ENCODE measurements around the gene PEX7.
"Not testable (repeated sequence)": the region's sequence is repeated elsewhere in the genome, so short reads cannot be mapped to it uniquely, and the experiment has no call there.

The PEX7 gene

DNA sequence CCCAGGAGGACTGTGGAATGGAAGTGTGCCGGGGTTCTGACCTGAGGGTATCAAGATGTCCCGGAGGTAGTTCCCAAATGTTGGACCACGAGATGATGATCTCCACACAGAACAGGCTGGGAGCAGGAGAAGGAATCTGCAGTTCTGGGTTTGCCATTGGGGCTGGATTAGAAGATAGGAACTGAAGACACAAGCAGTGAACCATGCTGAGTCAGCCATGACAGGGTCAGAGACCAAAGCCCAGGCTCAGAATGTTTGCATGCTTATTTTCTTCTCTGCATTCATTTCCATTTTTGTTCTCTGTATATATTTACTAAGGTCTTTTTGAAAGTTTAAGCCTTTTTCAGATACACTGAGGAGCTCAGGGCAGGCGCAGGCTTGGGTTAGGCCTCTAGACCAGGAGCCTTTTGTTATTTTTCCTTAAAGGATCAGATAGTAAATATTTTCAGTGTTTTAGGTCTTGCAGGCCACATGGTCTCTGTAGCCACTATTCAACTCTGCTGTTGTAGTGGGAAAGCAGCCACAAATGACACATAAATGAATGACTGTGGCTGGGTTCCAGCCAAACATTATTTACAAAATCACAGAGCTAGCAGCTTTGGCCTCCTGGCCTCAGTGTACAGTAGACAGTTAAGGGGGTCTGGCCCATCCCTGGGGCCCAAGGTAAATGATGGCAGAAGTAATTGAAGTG, 128.2 kb downstream of the PEX7 start:
- no peak for DNase-seq (ENCODE audit: low read depth)

DNA sequence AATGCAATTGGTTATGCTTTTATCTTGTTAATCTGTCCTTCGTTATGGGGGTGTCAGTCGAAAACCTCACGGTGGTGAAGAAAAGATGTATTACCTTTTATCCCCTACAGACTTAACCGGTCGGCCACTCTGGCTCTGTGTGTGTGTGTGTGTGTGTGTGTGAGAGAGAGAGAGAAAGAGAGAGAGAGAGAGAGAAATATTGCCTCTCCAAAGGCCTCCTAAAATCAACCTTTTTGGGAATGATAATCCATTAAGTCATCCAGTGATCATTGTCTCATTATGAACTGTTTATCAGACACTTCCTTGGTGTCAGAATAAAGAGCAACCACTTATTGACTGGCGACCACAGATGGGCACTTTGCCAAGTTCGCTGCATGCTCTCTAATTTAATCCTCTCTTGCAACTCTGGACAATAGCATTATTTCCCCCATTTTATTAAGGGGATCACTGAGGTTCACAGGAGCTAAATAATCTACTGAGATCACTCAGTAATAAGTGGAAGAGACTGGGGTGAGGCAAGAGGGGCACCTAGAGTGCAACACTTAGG, 130.4 kb downstream of the PEX7 start:
- DNase-seq (ENCODE audit: low read depth), result no peak

DNA sequence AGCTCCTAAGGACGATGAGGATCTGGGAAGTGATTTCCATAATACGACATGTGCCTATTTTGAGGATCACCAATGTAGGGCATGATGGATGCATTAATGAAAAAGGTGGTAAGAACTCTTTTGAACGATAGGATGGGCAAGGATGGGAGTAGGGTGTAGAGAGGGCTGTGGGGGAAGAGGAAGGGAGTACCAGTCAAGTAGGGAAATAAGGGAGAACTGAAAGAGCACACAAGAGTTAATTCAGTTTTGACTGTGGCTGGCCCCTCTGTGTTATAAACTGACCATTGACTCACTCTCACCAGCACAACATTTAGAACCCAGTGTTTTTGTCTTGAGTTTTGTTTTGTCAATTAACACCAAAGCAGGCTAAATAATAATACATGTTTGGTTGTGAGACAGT, 132.7 kb downstream of the PEX7 start:
- no peak for DNase-seq (ENCODE audit: low read depth)

DNA sequence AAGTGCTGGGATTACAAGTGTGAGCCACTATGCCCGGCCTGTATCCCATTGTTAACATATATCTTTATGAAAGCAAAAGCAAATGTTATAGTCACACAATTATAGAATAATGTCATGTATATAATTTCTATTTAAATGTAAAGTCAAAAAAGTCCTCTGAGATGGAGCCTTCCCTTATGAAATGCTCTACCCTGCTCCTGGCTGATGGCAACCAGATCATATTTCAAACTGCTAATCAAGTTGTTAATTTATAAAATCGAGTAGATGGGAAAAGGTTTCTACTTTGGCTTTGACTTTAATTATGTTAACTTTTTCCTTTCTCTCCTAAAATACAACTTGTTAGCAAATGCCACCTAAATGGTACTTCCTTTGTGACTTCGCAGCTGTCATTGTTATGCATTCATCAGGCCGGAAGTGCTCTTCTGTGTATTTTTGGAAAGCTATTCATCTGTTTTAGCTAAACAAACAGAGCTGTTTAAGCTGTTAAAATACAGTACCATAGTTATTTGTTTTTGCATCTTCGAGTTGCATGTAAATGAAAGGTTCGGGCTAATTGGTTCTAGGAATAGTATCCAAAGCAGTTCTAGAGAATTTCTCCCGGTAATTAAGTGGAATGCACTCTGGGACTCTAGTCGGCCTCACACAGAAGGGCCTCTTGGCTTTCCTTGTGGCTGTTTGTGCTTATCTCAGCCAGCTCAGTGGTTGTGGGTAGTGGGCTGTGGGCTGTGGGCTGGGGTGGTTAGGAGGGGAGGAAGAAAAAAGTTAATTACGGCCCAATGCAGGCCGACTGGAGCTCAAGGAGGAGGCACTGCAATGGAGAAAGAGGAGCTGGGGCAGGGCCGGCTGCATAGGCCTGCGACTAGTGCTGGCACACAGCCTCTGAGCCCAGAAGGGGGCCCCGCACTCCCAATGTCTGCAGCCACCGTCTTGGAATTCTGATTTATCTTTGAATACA, 134.5 kb downstream of the PEX7 start:
- no peak for DNase-seq (ENCODE audit: low read depth)

DNA sequence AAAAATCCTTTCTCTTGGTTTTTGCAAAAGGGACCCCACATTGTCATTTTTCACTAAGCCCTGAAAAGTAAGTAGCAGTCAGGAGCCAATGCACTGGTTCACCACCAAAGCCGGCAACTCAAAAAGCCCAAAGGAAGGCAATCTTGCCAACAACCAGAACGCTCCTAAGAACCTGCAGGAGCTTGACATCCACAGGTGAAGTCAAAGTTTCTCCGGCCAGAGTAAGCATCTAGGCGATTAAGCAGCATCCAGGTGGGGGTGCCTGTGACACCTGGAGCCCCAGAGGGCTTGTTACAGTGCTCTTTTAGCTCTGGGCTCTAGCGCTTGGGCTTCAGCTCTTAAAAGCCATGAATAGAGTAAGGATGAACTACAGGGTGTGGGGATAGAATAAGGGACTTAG, 135.8 kb downstream of the PEX7 start:
- DNase-seq (ENCODE audit: low read depth), result no peak

DNA sequence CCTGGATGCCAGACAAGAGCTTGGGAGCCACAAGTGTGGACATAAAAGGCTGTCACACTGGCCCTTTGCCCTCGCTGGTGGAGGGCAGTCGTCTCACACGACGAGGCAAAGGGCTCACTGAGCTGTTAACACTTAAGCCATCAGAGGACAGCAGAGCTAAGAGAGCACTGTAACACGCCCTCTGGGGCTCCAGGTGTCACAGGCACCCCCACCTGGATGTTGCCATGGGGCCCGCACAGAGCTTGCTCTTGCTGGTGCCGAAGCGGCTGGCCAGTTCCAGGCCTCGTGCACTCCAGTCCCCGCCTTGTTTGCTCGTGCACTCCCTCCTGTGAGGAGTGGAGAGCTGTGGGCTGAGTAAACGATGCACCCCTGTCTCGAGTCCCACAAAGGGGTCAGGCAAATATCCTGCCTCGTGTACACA, 137.1 kb downstream of the PEX7 start:
- DNase-seq (ENCODE audit: low read depth), result no peak

DNA sequence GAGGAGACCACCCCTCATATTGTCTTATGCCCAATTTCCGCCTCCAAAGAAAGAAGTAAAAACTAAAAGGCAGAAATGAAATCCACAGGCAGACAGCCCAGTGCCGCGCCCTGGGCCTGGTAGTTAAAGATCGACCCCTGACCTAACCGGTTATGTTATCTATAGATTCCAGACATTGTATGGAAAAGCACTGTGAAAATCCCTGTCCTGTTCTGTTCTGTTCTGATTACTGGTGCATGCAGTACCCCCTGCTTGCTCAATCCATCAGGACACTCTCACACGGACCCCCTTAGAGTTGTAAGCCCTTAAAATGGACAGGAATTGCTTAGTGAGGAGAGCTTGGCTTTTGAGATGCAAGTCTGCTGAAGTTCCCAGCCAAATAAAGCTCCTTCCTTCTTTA, 137.5 kb downstream of the PEX7 start:
- not testable (repeated sequence) for DNase-seq (ENCODE audit: low read depth)

DNA sequence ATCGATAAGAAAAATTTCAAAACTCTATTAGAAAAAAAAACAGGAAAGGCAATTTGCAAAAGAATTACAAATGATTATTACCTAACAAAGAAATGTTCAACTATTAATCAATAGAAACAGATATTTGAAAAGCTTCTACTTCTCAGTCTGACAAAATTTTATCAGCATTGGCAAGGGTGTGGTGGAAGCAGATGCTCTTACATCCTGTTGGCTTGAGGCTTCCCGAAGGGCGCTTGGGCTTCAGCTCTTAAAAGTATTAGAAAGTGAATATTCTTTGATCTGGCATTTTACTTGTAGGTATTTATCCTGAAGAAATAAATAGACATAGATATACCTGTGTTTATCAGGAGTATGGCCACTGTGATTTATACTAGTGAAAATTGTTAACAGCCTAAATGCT, 138.4 kb downstream of the PEX7 start:
- no peak for DNase-seq (ENCODE audit: low read depth)

DNA sequence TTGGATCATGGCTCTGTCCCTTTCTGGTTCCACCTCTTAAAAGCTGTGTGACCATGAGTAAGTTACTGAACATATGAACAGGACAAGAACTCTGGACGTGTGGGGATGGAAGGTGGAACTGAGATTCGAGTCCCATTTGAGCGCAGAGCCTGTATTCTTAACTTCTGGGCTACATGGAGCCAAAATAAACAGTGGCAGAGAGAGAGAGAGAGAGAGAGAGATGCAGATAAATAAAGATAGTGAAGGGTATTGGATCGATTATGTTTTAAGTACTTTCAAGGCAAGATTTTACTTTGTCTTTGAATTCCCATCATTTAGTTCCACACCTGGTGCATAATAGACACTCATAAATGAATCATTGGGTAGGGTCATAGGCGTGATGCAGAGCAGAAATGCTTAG, 139.5 kb downstream of the PEX7 start:
- no peak for DNase-seq (ENCODE audit: low read depth)

DNA sequence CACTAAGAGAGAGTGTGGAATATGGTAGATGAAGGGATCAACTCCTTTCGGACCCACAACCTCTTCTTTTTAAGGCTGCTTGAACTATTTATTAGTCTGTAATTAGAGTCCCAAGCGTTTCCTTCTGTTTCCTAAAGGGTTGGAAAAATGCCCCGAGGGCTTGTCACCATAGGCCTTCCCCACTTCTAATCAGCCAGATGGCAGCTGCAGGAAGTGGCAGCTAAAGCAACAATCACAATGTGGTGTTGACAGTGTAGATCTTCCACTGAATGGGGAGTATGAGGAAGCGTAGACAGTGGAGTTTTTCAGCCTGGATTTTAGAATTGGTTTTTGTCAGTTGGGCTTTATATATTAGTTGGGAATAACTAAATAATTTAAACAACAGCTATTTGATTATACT, 140.3 kb downstream of the PEX7 start:
- DNase-seq (ENCODE audit: low read depth), result no peak

DNA sequence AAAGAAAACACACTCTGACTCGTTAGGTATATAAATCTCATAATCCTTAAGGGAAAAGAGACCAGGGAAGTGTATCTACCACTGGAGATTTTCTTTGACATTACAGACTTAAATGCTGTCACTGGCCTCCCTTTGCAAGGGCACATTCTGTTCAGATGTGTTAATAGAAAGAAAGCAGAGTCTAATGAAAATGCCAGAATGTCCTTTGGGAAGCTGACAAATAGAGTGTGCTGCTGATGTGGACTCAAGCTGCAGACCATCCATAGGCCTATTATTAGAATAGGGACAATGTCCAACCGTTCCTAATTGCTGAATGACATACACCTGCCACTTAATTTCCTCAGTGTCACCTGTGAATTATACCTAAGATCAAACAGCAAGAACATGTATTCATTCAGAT, 140.9 kb downstream of the PEX7 start:
- no peak for DNase-seq (ENCODE audit: low read depth)
